ENCODE data around the gene PTPRK. TPM values are rescaled to one million over a fixed set of nuclear protein-coding genes. Genes with fewer than 3 reads are reported as not detected.
A peak's percentile ranks its signal among the peaks of the same experiment; 100 is the strongest.

The PTPRK gene
- total and polyA plus RNA-seq, 2 of the 13 experiments (the other 11 are each of a cell fraction or from before 2014, with no cell fraction given), result 43.6 to 98.3 TPM

DNA sequence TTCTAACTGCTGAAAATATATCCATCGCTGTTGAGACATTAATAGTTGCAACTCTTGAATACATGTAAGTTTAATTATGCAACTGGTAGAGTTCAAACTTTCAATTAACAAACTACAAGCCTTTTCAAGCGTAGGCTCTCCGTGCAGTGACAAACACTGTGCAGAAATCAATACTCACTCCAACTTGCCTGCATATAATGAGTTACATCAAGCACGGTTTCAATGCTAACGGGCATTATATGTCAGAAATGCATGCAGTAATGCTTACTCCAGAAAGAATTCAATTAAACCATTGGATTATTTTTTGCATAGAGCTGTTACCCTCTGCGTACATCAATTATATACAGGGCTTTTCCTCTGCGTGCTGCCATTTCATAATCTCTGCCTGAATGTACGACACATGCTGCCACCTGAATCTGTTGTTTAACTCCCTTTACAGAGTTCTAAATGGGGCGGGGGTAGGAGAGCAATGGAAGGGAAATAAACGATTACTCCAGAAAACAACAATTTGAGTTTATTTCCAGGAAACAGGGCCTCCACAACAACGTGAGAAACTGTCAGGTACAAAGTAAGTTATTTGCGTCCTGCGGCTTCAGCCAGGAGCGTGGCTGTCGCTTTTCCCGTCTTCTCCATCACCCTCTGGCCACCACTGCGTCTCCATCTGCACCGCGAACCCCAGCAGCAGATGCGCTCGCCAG lies 1.8 kb downstream of the PTPRK start (continued):
- TF ChIP-seq, protein P1, sequence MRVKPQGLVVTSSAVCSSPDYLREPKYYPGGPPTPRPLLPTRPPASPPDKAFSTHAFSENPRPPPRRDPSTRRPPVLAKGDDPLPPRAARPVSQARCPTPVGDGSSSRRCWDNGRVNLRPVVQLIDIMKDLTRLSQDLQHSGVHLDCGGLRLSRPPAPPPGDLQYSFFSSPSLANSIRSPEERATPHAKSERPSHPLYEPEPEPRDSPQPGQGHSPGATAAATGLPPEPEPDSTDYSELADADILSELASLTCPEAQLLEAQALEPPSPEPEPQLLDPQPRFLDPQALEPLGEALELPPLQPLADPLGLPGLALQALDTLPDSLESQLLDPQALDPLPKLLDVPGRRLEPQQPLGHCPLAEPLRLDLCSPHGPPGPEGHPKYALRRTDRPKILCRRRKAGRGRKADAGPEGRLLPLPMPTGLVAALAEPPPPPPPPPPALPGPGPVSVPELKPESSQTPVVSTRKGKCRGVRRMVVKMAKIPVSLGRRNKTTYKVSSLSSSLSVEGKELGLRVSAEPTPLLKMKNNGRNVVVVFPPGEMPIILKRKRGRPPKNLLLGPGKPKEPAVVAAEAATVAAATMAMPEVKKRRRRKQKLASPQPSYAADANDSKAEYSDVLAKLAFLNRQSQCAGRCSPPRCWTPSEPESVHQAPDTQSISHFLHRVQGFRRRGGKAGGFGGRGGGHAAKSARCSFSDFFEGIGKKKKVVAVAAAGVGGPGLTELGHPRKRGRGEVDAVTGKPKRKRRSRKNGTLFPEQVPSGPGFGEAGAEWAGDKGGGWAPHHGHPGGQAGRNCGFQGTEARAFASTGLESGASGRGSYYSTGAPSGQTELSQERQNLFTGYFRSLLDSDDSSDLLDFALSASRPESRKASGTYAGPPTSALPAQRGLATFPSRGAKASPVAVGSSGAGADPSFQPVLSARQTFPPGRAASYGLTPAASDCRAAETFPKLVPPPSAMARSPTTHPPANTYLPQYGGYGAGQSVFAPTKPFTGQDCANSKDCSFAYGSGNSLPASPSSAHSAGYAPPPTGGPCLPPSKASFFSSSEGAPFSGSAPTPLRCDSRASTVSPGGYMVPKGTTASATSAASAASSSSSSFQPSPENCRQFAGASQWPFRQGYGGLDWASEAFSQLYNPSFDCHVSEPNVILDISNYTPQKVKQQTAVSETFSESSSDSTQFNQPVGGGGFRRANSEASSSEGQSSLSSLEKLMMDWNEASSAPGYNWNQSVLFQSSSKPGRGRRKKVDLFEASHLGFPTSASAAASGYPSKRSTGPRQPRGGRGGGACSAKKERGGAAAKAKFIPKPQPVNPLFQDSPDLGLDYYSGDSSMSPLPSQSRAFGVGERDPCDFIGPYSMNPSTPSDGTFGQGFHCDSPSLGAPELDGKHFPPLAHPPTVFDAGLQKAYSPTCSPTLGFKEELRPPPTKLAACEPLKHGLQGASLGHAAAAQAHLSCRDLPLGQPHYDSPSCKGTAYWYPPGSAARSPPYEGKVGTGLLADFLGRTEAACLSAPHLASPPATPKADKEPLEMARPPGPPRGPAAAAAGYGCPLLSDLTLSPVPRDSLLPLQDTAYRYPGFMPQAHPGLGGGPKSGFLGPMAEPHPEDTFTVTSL (CRISPR knock-in tag; IDR thresholded peaks at IDR 0.05; ENCODE audit: borderline replicate concordance), result peak; percentile 45; the same call in 1 of the 2 replicates
- TF ChIP-seq, protein P2, sequence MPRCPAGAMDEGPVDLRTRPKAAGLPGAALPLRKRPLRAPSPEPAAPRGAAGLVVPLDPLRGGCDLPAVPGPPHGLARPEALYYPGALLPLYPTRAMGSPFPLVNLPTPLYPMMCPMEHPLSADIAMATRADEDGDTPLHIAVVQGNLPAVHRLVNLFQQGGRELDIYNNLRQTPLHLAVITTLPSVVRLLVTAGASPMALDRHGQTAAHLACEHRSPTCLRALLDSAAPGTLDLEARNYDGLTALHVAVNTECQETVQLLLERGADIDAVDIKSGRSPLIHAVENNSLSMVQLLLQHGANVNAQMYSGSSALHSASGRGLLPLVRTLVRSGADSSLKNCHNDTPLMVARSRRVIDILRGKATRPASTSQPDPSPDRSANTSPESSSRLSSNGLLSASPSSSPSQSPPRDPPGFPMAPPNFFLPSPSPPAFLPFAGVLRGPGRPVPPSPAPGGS (CRISPR knock-in tag; IDR thresholded peaks at IDR 0.05), result peak; percentile 22; the same call in 1 of the 2 replicates
- TF ChIP-seq, protein P3, sequence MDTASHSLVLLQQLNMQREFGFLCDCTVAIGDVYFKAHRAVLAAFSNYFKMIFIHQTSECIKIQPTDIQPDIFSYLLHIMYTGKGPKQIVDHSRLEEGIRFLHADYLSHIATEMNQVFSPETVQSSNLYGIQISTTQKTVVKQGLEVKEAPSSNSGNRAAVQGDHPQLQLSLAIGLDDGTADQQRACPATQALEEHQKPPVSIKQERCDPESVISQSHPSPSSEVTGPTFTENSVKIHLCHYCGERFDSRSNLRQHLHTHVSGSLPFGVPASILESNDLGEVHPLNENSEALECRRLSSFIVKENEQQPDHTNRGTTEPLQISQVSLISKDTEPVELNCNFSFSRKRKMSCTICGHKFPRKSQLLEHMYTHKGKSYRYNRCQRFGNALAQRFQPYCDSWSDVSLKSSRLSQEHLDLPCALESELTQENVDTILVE (CRISPR knock-in tag; IDR thresholded peaks at IDR 0.05), result 0 out of 2 replicates have a peak, but pooled peaks have one; percentile 3
- TF ChIP-seq, protein P4, sequence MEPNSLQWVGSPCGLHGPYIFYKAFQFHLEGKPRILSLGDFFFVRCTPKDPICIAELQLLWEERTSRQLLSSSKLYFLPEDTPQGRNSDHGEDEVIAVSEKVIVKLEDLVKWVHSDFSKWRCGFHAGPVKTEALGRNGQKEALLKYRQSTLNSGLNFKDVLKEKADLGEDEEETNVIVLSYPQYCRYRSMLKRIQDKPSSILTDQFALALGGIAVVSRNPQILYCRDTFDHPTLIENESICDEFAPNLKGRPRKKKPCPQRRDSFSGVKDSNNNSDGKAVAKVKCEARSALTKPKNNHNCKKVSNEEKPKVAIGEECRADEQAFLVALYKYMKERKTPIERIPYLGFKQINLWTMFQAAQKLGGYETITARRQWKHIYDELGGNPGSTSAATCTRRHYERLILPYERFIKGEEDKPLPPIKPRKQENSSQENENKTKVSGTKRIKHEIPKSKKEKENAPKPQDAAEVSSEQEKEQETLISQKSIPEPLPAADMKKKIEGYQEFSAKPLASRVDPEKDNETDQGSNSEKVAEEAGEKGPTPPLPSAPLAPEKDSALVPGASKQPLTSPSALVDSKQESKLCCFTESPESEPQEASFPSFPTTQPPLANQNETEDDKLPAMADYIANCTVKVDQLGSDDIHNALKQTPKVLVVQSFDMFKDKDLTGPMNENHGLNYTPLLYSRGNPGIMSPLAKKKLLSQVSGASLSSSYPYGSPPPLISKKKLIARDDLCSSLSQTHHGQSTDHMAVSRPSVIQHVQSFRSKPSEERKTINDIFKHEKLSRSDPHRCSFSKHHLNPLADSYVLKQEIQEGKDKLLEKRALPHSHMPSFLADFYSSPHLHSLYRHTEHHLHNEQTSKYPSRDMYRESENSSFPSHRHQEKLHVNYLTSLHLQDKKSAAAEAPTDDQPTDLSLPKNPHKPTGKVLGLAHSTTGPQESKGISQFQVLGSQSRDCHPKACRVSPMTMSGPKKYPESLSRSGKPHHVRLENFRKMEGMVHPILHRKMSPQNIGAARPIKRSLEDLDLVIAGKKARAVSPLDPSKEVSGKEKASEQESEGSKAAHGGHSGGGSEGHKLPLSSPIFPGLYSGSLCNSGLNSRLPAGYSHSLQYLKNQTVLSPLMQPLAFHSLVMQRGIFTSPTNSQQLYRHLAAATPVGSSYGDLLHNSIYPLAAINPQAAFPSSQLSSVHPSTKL (CRISPR knock-in tag; IDR thresholded peaks at IDR 0.05), result 0 out of 2 replicates have a peak, but pooled peaks have one; percentile 17
- TF ChIP-seq, protein P5, sequence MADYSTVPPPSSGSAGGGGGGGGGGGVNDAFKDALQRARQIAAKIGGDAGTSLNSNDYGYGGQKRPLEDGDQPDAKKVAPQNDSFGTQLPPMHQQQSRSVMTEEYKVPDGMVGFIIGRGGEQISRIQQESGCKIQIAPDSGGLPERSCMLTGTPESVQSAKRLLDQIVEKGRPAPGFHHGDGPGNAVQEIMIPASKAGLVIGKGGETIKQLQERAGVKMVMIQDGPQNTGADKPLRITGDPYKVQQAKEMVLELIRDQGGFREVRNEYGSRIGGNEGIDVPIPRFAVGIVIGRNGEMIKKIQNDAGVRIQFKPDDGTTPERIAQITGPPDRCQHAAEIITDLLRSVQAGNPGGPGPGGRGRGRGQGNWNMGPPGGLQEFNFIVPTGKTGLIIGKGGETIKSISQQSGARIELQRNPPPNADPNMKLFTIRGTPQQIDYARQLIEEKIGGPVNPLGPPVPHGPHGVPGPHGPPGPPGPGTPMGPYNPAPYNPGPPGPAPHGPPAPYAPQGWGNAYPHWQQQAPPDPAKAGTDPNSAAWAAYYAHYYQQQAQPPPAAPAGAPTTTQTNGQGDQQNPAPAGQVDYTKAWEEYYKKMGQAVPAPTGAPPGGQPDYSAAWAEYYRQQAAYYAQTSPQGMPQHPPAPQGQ (CRISPR knock-in tag; IDR thresholded peaks at IDR 0.05; ENCODE audit: borderline replicate concordance), result 0 out of 2 replicates have a peak, but pooled peaks have one; percentile 40
- TF ChIP-seq ZNF350 (CRISPR knock-in tag; IDR thresholded peaks at IDR 0.05; ENCODE audit: borderline replicate concordance, low read depth) (0 out of 2 replicates have a peak, but pooled peaks have one; percentile 83), PAF1 (CRISPR knock-in tag; IDR thresholded peaks at IDR 0.05) (no peak), DNMT1 (CRISPR knock-in tag; IDR thresholded peaks at IDR 0.05) (peak; percentile 80; the same call in 1 of the 2 replicates), KLF9 (CRISPR knock-in tag; IDR thresholded peaks at IDR 0.05; ENCODE audit: low read depth) (no peak), HOXA5 (CRISPR knock-in tag; IDR thresholded peaks at IDR 0.05) (no peak), ZNF703 (CRISPR knock-in tag; IDR thresholded peaks at IDR 0.05; ENCODE audit: borderline replicate concordance) (peak; percentile 68; the same call in 1 of the 2 replicates), PRMT3 (CRISPR knock-in tag; IDR thresholded peaks at IDR 0.05; ENCODE audit: borderline replicate concordance, low read depth) (no peak), ZNF879 (CRISPR knock-in tag; IDR thresholded peaks at IDR 0.05) (no peak)

Measured in HepG2 (cell line).